ENCODE data around the gene DVL2.
A peak's percentile ranks its signal among the peaks of the same experiment; 100 is the strongest.
"Not testable (repeated sequence)": the region's sequence is repeated elsewhere in the genome, so short reads cannot be mapped to it uniquely, and the experiment has no call there.

DVL2 gene

DNA sequence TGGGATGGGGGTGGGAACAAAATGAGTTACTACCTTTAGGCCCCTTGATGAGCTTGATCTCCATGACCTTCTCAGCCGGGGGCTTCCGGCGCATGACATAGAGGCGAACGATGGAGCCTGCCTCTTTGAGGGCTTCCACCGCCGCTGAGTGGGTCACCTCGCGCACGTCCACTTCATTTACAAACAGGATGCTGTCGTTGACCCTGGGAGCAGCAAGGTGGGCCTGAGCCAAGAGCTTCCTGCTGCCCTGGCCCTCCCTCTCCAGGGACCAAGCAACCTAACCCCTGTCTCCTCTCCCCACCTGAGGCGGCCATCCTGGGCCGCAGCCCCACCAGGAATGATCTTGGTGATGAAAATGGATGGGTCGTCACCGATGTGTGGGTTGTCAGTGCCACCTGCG lies 30.9 kb downstream of the DVL2 start:
- DNase-seq (ENCODE audit: low read depth in 2 of 2): no peak

- no peak for DNase-seq (ENCODE audit: low read depth in 2 of 2)
Measured at GRCh38 chr17:7196651-7197401, 37.5 kb downstream of the DVL2 start.

DNA sequence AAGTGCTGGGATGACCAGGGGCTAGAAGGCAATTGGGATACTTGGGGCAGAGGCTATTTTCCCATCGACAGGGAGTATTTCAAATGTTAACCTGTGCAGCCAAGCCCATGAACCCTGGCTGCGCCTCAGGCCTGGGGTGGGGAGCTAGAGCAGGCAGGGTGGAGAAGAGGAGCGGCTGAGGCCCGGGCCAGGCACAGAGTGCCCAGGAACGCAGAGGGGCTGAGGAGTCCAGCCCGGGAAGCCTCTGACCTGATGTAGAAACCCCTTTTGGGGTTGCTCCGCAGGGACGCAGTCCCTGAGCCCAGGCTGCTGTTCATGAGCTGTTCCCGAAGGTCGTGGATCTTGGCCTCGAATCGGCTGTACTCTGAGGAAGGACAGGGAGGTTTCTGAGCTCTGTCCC lies 38.3 kb downstream of the DVL2 start:
- DNase-seq (ENCODE audit: low read depth in 2 of 2): no peak

GRCh38 chr17:7192271-7192937 lies 41.9 kb downstream of the DVL2 start:
- no peak for DNase-seq (ENCODE audit: low read depth in 2 of 2)

- no peak for DNase-seq (ENCODE audit: low read depth in 2 of 2)
Measured at GRCh38 chr17:7191571-7192270, 42.6 kb downstream of the DVL2 start.

DNA sequence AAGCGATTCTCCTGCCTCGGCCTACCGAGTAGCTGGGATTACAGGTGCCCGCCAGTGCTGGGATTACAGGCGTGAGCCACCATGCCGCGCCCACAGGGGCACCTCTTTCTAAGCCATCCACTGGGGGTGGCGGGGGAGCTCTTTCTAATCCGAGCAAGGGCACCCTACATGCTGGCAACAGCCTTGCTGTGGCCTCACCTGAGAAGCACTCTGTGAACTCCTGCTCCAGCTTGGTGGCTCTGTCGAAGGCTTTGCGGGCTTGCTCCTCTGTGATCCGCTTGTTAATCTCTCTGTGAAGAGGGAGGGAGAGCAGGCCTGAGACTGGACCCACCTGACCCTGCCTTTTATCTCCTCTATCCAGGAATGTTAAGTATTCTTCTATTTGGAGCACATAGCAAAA lies 43.2 kb downstream of the DVL2 start:
- no peak for DNase-seq (ENCODE audit: low read depth in 2 of 2)

GRCh38 chr17:7190276-7190917 lies 43.9 kb downstream of the DVL2 start:
- no peak for DNase-seq (ENCODE audit: low read depth in 2 of 2)

- no peak for DNase-seq (ENCODE audit: low read depth in 2 of 2)
Measured at GRCh38 chr17:7186241-7186640, 48.1 kb downstream of the DVL2 start.

DNA sequence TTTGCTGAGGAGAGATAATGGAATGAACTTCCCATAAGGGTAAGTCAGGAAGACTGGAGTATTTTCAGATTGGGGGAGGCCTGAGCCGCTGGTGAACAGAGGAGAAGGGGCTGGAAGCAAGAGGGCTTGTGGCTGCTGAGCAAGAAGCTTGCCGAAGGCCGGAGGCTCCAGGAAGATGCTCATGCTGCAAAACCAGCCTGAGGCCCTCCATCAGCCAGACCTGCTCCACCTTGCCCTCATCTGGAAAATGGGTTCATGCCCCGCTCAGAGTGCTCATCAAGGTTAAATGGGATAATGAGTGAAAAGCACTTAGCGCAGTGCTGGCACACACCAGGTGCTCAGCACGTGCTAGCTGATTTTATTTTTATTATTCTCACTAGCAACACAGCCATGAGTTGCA lies 49.7 kb downstream of the DVL2 start:
- no peak for DNase-seq (ENCODE audit: low read depth in 2 of 2)

- DNase-seq (ENCODE audit: low read depth in 2 of 2): no peak
Measured at GRCh38 chr17:7184091-7184488, 50.2 kb downstream of the DVL2 start.

DNA sequence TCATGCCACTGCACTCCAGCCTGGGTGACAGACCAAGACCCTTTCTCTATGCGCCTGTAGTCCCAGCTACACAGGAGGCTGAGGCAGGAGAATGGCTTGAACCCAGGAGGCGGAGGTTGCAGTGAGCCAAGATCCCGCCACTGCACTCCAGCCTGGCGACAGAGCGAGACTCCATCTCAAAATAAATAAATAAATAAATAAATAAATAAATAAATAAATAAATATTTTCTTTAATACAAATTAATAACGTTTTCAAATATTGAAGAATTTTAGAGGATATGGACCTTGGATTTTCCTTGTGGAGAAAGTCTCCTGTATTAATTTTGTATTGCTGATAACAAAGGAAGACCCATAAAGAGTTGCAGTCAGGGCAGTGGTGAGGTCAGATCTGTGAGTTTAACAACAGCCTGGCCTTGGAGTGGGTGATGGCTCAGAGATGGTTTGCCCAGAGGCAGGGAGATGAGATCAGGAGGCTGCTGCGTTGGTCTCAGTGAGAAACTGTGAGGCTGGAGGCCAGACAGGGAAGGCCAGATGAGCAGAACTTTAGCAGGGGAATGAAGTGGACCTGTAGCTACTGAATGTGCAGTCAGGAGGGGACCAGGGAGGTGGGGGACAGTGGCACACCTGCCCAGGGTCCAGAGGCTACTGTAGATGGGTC lies 50.8 kb downstream of the DVL2 start:
- no peak for DNase-seq (ENCODE audit: low read depth in 2 of 2)

GRCh38 chr17:7182101-7182500 lies 52.2 kb downstream of the DVL2 start:
- not testable (repeated sequence) for DNase-seq (ENCODE audit: low read depth in 2 of 2)

DNA sequence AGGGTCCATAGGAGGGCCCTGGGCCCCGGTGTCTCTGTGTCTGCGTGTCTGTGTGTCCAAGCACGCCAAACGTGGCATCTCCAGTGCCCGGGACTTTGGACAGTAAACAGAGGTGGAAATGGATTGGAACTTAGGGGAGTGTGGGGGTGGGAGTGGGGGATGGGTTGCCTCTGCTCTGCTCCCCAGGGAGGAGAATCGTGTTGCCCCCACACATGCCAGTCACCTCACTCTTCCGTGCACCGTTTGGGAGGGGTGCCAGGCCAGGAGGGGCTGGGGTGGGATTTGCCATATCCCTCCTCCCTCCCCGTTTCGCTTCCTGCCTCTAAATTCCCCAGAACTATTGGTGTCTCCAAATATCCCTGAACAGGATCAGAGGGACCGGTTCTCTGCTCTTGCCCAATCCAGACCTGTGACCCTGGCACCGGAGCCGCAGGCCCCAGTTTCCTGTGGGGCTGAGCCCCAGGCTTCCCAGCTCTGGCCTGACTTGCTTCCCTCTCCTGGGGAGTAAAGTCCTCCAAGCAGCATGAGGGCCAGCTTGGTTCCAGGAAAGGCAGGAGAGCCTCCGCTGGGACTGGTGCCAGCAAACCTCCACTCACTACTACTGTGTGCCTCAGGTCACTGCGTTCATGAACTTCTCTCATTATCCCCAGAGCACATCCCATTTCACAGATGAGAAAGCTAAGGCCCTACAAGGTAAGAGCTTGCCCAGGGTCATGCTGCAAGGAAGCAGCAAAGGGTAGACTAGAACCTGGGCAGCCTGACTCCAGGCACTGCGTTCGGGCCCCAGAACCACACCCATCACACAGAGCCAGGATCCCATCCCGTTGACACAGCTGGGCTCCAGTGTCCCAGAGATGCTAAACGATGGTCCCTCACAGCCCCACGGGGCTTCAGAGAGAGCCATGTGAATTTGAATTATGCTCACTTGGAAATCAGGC lies 54.7 kb downstream of the DVL2 start, which contains the start of gene ASGR1:
Gene ASGR1, minus strand, starts transcription at position 54 of the 938 bp plus-strand sequence. CDS start 807 bp downstream, outside the sequence.
- DNase-seq (ENCODE audit: low read depth in 2 of 2): no peak

- DNase-seq (ENCODE audit: low read depth in 2 of 2): no peak
Measured at GRCh38 chr17:7178973-7179316, 55.4 kb downstream of the DVL2 start.

DNA sequence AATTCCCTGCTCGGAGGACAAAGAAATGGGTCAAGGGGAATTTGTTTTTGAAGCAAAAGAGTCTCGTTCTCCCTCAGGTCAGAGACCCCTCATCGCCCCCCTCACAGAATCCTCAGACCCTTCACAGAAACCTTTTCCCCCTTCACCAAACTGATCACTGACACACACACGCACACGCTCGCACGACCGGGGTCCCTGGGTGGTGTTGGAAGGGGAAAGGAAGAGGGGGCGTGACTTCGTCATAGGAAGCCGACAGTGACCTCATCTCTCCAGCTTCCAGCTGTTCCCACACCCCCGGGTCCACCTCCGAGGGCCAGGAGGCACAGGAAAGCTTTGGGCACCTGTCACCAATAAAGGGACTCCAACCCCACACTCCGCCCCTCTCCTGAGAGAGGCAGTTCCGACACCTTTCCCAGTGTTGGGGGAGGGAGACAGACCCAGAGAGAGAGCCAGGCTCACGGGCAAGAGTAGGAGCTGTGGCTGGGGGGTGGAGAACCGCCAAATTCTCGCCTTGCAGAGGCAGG lies 56.3 kb downstream of the DVL2 start:
- DNase-seq (ENCODE audit: low read depth in 2 of 2): no peak

DNA sequence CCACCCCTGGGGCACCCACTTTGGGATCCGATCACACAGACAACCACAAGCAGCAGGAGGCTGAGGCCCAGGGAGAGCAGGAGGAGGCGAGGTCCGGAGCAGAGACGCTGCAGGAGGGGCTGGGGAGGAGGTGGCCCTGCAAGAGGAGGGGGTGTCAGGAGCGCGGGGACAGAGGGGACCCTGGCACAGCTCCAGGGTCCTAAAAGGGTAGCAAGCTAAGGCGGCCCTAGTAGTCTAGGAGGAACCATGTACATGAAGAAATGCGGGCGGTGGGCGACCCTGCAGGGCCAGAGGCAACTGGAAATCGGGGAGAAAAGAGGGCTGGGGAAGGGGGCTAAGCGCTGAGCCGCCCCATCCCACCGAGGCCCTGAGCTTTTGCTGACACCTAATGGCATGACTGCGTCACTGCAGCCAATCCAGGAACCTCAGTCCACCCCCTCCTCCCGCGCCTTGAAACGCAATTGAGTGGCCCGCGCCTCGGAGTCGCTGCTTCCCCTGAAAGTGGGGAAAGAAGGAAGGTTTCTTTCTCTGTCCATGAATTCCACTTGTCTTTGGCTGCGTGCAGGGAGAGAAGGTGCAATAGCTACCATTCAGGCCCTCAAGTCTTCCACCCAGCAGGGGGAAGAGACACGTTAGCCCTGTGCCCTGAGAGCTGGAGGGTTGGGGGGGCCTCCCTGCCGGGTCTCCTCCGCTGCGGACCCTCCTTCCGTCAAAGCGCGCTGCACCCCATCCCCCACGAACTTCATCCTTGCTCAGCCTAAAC lies 56.9 kb downstream of the DVL2 start:
- peak; percentile 12 to 28 for DNase-seq (ENCODE audit: low read depth in 2 of 2)

DNA sequence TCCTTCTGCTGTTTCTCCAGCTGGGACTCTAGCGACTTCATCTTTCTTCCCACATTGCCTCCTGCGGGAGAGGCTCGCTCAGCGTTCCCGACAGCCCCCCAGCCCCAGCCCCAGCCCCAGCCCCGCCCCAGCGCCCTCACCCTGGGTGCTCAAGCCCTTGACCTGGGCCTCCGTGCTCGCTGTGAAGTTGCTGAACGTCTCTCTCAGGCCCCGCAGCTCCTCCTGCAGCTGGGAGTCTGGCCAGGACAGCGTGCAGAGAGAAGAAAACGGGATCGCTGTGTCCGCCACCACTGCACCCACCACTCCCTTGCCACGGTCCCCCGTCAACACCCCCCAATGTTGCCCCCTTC lies 57.5 kb downstream of the DVL2 start:
- no peak for DNase-seq (ENCODE audit: low read depth in 2 of 2)

- no peak for DNase-seq (ENCODE audit: low read depth in 2 of 2)
Measured at GRCh38 chr17:7176107-7176840, 58.0 kb downstream of the DVL2 start.
